OCI-LY7 (cell line): Measurements from ENCODE around the gene SNAPC4.

ENCODE experiments used
- CTCF ChIP-seq: fragments of 200-600 bp; sonication (generic); conservative IDR thresholded peaks from 2 replicates; pipeline ENCODE4 v1.5.1; 2014; ENCODE audit warnings: mild to moderate bottlenecking, antibody characterized with exemption, low read length, moderate library complexity, mixed read lengths
- EZH2phosphoT487 ChIP-seq: fragments of 200-600 bp; sonication (generic); IDR thresholded peaks from 2 replicates; pipeline ENCODE4 v1.6.1; 2018; ENCODE audit warnings: low read depth, borderline replicate concordance, mild to moderate bottlenecking, mixed run types, antibody characterized with exemption, low read length, moderate library complexity, mixed read lengths

GRCh38 chr9:136447173-136447778 lies 47.3 kb upstream of the SNAPC4 start:
- TF ChIP-seq CTCF = no peak
- TF ChIP-seq EZH2phosphoT487 = no peak
